ENCODE results near the gene LIN28A. TPM values are rescaled to one million over a fixed set of nuclear protein-coding genes. Genes with fewer than 3 reads are reported as not detected.
A peak's percentile ranks its signal among the peaks of the same experiment; 100 is the strongest.

LIN28A gene
- total and polyA plus RNA-seq, 2 donors (not counting 1 experiment from before 2014, with no cell fraction given): not detected

- Mint-ChIP-seq H3K27me3 (no peaks in the 10 kb centered on the region), H3K9me3 (ENCODE audit: insufficient read depth) (no peaks in the 10 kb centered on the region), H3K27ac (peak overlapping the region; percentile 90), H3K4me1 (peaks cover 58% of the 10 kb centered on the region), H3K4me3 (peak overlapping the region; percentile 90)
- H3K27me3 ChIP-seq (replicated peaks in 1 of 4; ENCODE audit: control extremely low read depth in 1 of 4, control insufficient read depth in 3 of 4, insufficient read depth in 4 of 4, low read length in 3 of 4): no peaks in the 10 kb centered on the region
- WGBS (ENCODE audit: insufficient coverage): under 1% methylated on average over 59 of the region's 71 CpGs
- H3K79me2 ChIP-seq (ENCODE audit: control insufficient read depth, insufficient read depth, low read length): peaks cover 25% of the 10 kb centered on the region
- H3K4me3 ChIP-seq (ENCODE audit: control extremely low read depth in 1 of 5, extremely low read depth in 1 of 5, insufficient read depth in 1 of 5, low read depth in 2 of 5, low read length in 4 of 5): peak overlapping the region; percentile 72 to 91 (median 80)
- H3K9ac ChIP-seq (ENCODE audit: low read length): peak overlapping the region; percentile 98
- H3K9me3 ChIP-seq (ENCODE audit: control extremely low read depth in 1 of 3, control insufficient read depth in 2 of 3, insufficient read depth in 1 of 3, low read length in 2 of 3): no peaks in the 10 kb centered on the region
- peak; percentile 98 for DNase-seq
- H4K20me1 ChIP-seq (ENCODE audit: control insufficient read depth, insufficient read depth, low read length, poor library complexity, severe bottlenecking): peaks cover 72% of the 10 kb centered on the region
- ChIA-PET CTCF (interaction anchor here (1.1 to 3.1 kb wide), 3 partner anchors 27 to 69 kb away, joined by 3 to 13 read pairs (median 5); no protein-coding TSS in a partner anchor), POLR2A (interaction anchor here (0.6 to 2.8 kb wide), 4 partner anchors 27 to 158 kb away, joined by 3 to 39 read pairs (median 12); partner anchors contain the start of gene DHDDS)
- peak overlapping the region; percentile 95 to 98 for H3K27ac ChIP-seq (ENCODE audit: low read length in 2 of 2)
- peak overlapping the region; percentile 84 for H2AFZ ChIP-seq (ENCODE audit: insufficient read depth, low read depth, low read length, poor library complexity, severe bottlenecking)
- peak overlapping the region; percentile 96 for H3K4me2 ChIP-seq (replicated peaks; ENCODE audit: low read depth, low read length, poor library complexity, severe bottlenecking)
- peaks cover 8 to 44% of the 10 kb centered on the region in 2 experiments for H3K36me3 ChIP-seq (replicated peaks in 1 of 2; ENCODE audit: control extremely low read depth in 1 of 2, control insufficient read depth in 1 of 2, extremely low read depth in 1 of 2, insufficient read depth in 2 of 2, low read length in 1 of 2)
- TF ChIP-seq CTCF (IDR thresholded peaks at IDR 0.05) (no peak), EZH2 (IDR thresholded peaks at IDR 0.05; ENCODE audit: borderline replicate concordance, insufficient read depth, low read depth, low read length, poor library complexity, severe bottlenecking) (no peak)
- peaks cover 35% of the 10 kb centered on the region in 2 donors for H3K4me1 ChIP-seq (ENCODE audit: control insufficient read depth in 2 of 2, insufficient read depth in 2 of 2, low read length in 2 of 2)
- intact Hi-C loops (cut with micrococcal nuclease): loop anchor here (1.0 to 10.0 kb wide), 11 partner anchors 27 to 432 kb away; partner anchors contain the start of genes CD52, DHDDS, GPATCH3 and PDIK1L
- ATAC-seq (ENCODE audit: low read depth): peak; percentile 79
Observed at GRCh38 chr1:26472901-26473845, 62.6 kb downstream of the LIN28A start.

Data from B cell (primary cell).